K562 (cell line): ENCODE data around the gene SRCAP. TPM values are rescaled to one million over a fixed set of nuclear protein-coding genes. Genes with fewer than 3 reads are reported as not detected.

ENCODE experiments used
- BHLHE40 ChIP-seq: IDR thresholded peaks from 2 replicates; pipeline ENCODE4 v1.6.1; 2011; ENCODE audit warnings: low read length, improper control_type of control experiment
- C11orf30 ChIP-seq: fragments of 450-650 bp; IDR thresholded peaks from 2 replicates; pipeline ENCODE4 v1.6.1; 2016; ENCODE audit warnings: low read depth, mild to moderate bottlenecking
- FOXO4 ChIP-seq: fragments of 450-650 bp; formaldehyde crosslinking; IDR thresholded peaks from 2 replicates; pipeline ENCODE4 v1.4.0; 2020; ENCODE audit warnings: mild to moderate bottlenecking, moderate library complexity
- FOXP1 ChIP-seq: sonication (generic); formaldehyde crosslinking; IDR thresholded peaks from 2 replicates; pipeline ENCODE4 v1.8.0; 2022; ENCODE audit warnings: mild to moderate bottlenecking, missing genetic modification reagents
- HBP1 ChIP-seq: fragments of 450-650 bp; formaldehyde crosslinking; IDR thresholded peaks from 2 replicates; pipeline ENCODE4 v1.4.0; 2022; ENCODE audit warnings: missing genetic modification characterization
- NCOR1 ChIP-seq: fragments of 450-650 bp; IDR thresholded peaks from 2 replicates; pipeline ENCODE4 v1.6.1; 2016; ENCODE audit warnings: mild to moderate bottlenecking, moderate library complexity
- NFRKB ChIP-seq: fragments of 450-650 bp; IDR thresholded peaks from 2 replicates; pipeline ENCODE4 v1.6.1; 2016; ENCODE audit warnings: low read depth
- NR2C1 ChIP-seq, 2 experiments: fragments of 450-650 bp; IDR thresholded peaks; 2 replicates each; pipeline ENCODE4 v1.6.1; 2017; ENCODE audit warnings: mild to moderate bottlenecking in 2 of 2, antibody characterized with exemption in 1 of 2, inconsistent platforms in 1 of 2, missing compliant biosample characterization in 1 of 2, missing genetic modification characterization in 1 of 2
- SPI1 ChIP-seq: IDR thresholded peaks from 2 replicates; pipeline ENCODE4 v1.6.1; 2011; ENCODE audit warnings: low read depth, low read length, control low read depth, borderline replicate concordance
- YY1 ChIP-seq, 3 experiments: IDR thresholded peaks; 2 replicates each; pipeline ENCODE4 v1.6.1; 2011; ENCODE audit warnings: low read length in 2 of 3, mild to moderate bottlenecking in 2 of 3, moderate library complexity in 2 of 3, borderline replicate concordance in 1 of 3, control low read depth in 1 of 3, low read depth in 1 of 3; ENCODE audit not compliant: insufficient read depth in 3 of 3, insufficient replicate concordance in 2 of 3, control insufficient read depth in 1 of 3, insufficient read length in 1 of 3; ENCODE audit errors: extremely low read depth in 1 of 3
- ZNF12 ChIP-seq: sonication (generic); formaldehyde crosslinking; IDR thresholded peaks from 2 replicates; pipeline ENCODE4 v1.4.0; 2020; ENCODE audit warnings: mild to moderate bottlenecking, missing genetic modification reagents
- ZNF511 ChIP-seq: sonication (generic); formaldehyde crosslinking; IDR thresholded peaks from 2 replicates; pipeline ENCODE4 v1.8.0; 2022; ENCODE audit warnings: mild to moderate bottlenecking, missing genetic modification reagents
- ZNF551 ChIP-seq: fragments of 250-450 bp; sonication (Bioruptor Pico); IDR thresholded peaks from 2 replicates; pipeline ENCODE4 v1.5.0; 2021; ENCODE audit warnings: mild to moderate bottlenecking, moderate library complexity
- polyA plus RNA-seq, 8 experiments: library from polyadenylated mRNA; depleted of rRNA in 4 of 8; stranded (reverse) in 5 of 8; unstranded in 3 of 8; fragments of >200 nt; fragmentation: Nextera tagmentation in 2 of 8; fragmentation: Illumina TruSeq in 1 of 8; extraction: Ambion mirVana in 2 of 8; extraction: Trizol in 1 of 8; gene quantifications; 2 replicates each; pipeline versions ENCODE4 v1.2.1 to v1.2.3, GENCODE V29; 2011 to 2014; ENCODE audit warnings: inconsistent platforms in 1 of 8, missing spikeins in 1 of 8
- total RNA-seq, 7 experiments: library from RNA; depleted of rRNA in 6 of 7; stranded (reverse); fragments of >200 nt in 6 of 7; fragmentation: Illumina TruSeq in 2 of 7; extraction: Trizol in 2 of 7; gene quantifications; 2 replicates each; pipeline versions ENCODE4 v1.2.1 to v1.2.3, GENCODE V29; 2011 to 2021; ENCODE audit warnings: low replicate concordance in 1 of 7
- TF ChIP-seq, protein P1 (sequence below): sonication (generic); formaldehyde crosslinking; IDR thresholded peaks from 2 replicates; pipeline ENCODE4 v1.8.0; 2023; ENCODE audit warnings: mild to moderate bottlenecking, missing genetic modification reagents
- TF ChIP-seq, protein P2 (sequence below), 2 experiments: IDR thresholded peaks; 2 replicates each; pipeline ENCODE4 v1.6.1; 2011; ENCODE audit warnings: borderline replicate concordance in 1 of 2, control low read depth in 1 of 2, low read depth in 1 of 2, low read length in 1 of 2, mild to moderate bottlenecking in 1 of 2, mixed read lengths in 1 of 2, moderate library complexity in 1 of 2; ENCODE audit not compliant: insufficient read depth in 1 of 2, insufficient read length in 1 of 2, poor library complexity in 1 of 2, severe bottlenecking in 1 of 2; ENCODE audit errors: extremely low read depth in 1 of 2

SRCAP gene
- total and polyA plus RNA-seq, 9 of the 15 experiments (the other 6 are each of a cell fraction or from before 2014, with no cell fraction given): 0.21 to 62.6 (median 5.8) TPM

- TF ChIP-seq, protein P1, sequence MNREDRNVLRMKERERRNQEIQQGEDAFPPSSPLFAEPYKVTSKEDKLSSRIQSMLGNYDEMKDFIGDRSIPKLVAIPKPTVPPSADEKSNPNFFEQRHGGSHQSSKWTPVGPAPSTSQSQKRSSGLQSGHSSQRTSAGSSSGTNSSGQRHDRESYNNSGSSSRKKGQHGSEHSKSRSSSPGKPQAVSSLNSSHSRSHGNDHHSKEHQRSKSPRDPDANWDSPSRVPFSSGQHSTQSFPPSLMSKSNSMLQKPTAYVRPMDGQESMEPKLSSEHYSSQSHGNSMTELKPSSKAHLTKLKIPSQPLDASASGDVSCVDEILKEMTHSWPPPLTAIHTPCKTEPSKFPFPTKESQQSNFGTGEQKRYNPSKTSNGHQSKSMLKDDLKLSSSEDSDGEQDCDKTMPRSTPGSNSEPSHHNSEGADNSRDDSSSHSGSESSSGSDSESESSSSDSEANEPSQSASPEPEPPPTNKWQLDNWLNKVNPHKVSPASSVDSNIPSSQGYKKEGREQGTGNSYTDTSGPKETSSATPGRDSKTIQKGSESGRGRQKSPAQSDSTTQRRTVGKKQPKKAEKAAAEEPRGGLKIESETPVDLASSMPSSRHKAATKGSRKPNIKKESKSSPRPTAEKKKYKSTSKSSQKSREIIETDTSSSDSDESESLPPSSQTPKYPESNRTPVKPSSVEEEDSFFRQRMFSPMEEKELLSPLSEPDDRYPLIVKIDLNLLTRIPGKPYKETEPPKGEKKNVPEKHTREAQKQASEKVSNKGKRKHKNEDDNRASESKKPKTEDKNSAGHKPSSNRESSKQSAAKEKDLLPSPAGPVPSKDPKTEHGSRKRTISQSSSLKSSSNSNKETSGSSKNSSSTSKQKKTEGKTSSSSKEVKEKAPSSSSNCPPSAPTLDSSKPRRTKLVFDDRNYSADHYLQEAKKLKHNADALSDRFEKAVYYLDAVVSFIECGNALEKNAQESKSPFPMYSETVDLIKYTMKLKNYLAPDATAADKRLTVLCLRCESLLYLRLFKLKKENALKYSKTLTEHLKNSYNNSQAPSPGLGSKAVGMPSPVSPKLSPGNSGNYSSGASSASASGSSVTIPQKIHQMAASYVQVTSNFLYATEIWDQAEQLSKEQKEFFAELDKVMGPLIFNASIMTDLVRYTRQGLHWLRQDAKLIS (CRISPR knock-in tag): peak; percentile 14; the same call in 1 of the 2 replicates
- peak; percentile 82; the same call in 1 of the 2 replicates for TF ChIP-seq ZNF12 (CRISPR knock-in tag)
- TF ChIP-seq C11orf30: peak; percentile 78
- TF ChIP-seq ZNF511 (CRISPR knock-in tag): peak; percentile 74; the same call in 1 of the 2 replicates
- 0 out of 2 replicates have a peak, but pooled peaks have one; percentile 32 for TF ChIP-seq FOXO4 (CRISPR knock-in tag)
- TF ChIP-seq, protein P2, sequence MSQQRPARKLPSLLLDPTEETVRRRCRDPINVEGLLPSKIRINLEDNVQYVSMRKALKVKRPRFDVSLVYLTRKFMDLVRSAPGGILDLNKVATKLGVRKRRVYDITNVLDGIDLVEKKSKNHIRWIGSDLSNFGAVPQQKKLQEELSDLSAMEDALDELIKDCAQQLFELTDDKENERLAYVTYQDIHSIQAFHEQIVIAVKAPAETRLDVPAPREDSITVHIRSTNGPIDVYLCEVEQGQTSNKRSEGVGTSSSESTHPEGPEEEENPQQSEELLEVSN (IDR thresholded peaks at IDR 0.05; ENCODE audit: borderline replicate concordance in 1 of 2, extremely low read depth in 1 of 2, insufficient read depth in 1 of 2, insufficient read length in 1 of 2, low read depth in 1 of 2, low read length in 1 of 2, poor library complexity in 1 of 2, severe bottlenecking in 1 of 2): peak in 1 of 2 experiments; percentile 62
- no peak for TF ChIP-seq ZNF551 (CRISPR knock-in tag)
- no peak for TF ChIP-seq YY1 (IDR thresholded peaks at IDR 0.05; ENCODE audit: borderline replicate concordance in 1 of 3, control insufficient read depth in 1 of 3, extremely low read depth in 1 of 3, insufficient read depth in 3 of 3, insufficient read length in 1 of 3, insufficient replicate concordance in 2 of 3, low read depth in 1 of 3, low read length in 2 of 3)
- peak; percentile 74 for TF ChIP-seq NCOR1
- TF ChIP-seq SPI1: peak; percentile 71; the same call in 1 of the 2 replicates
- TF ChIP-seq NR2C1 (IDR thresholded peaks at IDR 0.05): peak; percentile 99
- TF ChIP-seq NR2C1 (tag; IDR thresholded peaks at IDR 0.05): peak; percentile 99
- no peak for TF ChIP-seq NFRKB
- TF ChIP-seq BHLHE40: peak; percentile 77
- TF ChIP-seq HBP1: peak; percentile 60; the same call in 1 of the 2 replicates
- TF ChIP-seq FOXP1 (CRISPR knock-in tag): 0 out of 2 replicates have a peak, but pooled peaks have one; percentile 25
Observed at GRCh38 chr16:30698816-30699614, at the start of gene SRCAP (continued).
